A549 treated with Hydrocortisone at 1 μM for 4 hours (cell line): Measurements from ENCODE around the gene C4A. TPM values are rescaled to one million over a fixed set of nuclear protein-coding genes. Genes with fewer than 3 reads are reported as not detected.

ENCODE experiments used
- total RNA-seq: library from RNA; stranded (reverse); fragments of 200-300 nt; extraction: Qiagen RNA extraction; gene quantifications from 5 replicates; pipeline ENCODE4 v1.2.3, GENCODE V29; 2022

C4A gene
- total RNA-seq, result 0.79 to 1.5 TPM (median 0.85 TPM) in 5 replicates

DNA sequence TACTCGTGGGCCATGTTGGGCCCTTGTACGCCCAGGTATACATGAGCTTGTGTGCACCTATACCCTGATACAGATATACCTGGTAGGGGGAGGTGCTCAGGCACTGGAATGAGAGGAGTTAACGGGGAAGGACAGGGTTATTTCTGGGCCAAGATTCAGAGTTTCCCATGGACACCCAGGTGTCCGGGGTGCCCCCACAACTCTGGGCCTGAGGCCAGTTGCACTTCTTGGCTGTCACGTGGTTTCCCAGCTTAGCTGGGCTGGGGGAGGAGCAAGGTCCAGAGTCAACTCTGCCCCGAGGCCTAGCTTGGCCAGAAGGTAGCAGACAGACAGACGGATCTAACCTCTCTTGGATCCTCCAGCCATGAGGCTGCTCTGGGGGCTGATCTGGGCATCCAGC, at the start of gene C4A:
C4A (plus strand) TSS at position 314 of the 400 bp plus-strand sequence; CDS start at position 365, 51 bp downstream.

GRCh38 chr6:31945507-31946369, 36.1 kb upstream of the C4A start, which contains the start of gene CFB:
TSS of gene CFB (plus strand) at chr6:31946095. CDS start at chr6:31946222, 127 bp downstream.

DNA sequence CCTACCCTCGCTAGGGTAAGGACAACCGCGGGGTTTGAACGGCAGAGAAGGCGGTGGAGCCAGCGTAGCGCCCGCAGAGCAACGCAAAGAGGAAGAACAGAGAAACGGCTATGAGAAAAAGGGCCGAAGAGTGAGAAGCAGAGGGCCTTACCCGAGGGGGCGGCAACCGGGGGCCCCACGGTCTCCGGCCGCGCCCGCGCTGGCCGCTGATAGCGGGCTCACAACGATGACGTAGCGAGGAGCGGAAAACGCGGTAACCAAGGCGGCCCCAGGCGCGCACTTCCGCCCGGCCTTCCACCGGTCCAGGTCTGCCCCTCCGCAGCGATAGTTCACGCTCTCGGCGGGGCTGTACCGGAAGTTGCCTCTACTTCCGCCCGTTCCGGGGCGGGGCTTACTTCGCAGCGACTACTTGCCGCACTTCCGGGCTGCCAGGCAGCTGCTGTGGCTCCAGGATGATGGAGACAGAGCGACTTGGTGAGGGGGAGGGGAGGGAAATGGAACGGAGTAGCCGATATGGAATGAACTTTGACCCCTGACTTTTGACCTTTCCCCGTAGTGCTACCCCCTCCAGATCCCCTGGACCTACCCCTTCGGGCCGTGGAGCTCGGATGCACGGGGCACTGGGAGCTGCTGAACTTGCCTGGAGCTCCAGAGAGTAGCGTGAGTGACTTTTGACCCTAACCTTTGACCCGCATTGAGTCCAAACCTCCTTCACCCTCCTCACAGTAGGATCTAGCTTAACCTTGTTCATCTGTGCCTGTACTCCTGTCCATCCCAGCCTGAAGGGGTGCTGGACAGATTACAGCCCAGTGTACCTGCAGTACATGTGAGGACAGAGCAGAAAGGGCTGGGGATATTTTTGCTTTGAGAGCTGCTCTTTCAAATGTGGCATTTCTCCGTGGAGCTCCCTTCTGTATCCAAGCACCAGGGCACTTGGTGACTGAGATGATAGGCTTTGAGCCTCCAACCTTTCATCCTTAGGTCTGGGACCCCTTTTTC, 22.8 kb upstream of the C4A start, which contains the start of the genes NELFE and SKIC2:
NELFE (minus strand) TSS at position 231 of the 999 bp plus-strand sequence. CDS start 525 bp downstream, outside the sequence.
SKIC2 (plus strand) TSS at position 435 of the 999 bp plus-strand sequence; CDS start at position 453, 18 bp downstream.

GRCh38 chr6:31971993-31972708, 9.7 kb upstream of the C4A start, which contains the start of gene DXO:
TSS of gene DXO (minus strand) at chr6:31972138. CDS start at chr6:31971675, 463 bp downstream.

GRCh38 chr6:32014547-32014946, 32.7 kb downstream of the C4A start, which contains the start of gene C4B:
TSS of gene C4B (plus strand) at chr6:32014795. CDS start at chr6:32014846, 51 bp downstream.

DNA sequence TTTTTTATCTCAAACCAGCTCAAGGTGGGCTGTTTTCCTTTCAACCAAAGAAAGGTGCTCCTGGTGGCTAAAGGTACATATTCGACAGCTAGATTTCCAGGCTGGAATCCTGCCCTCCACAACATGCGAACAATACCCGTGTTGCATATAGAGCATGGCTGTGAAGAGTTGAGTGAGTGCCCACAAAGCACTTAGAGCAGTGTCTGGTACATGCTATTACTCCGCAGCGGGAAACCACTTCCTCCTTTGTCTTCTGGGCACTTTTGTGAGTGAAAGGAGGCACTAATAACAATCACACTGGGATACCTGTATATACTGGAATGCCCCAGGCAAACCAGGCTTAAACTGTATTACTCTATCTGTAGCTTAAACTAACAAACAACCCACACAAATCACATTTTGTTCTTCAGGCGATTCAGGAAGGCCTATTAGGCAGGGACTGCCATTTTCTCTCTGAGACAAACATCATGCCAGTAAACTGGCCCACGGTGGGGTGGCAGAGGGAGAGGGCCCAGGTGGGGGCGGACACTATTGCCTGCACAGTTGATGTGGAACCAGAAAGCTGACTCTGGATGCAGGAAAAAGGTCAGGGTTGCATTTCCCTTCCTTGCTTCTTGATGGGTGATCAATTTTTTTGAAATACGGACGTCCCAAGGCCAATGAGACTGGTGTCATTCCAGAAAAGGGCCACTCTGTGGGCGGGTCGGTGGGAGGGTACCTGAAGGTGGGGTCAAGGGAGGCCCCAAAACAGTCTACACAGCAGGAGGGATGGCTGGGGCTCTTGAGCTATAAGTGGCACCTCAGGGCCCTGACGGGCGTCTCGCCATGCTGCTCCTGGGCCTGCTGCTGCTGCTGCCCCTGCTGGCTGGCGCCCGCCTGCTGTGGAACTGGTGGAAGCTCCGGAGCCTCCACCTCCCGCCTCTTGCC, 56.0 kb downstream of the C4A start, which contains the start of gene CYP21A2:
CYP21A2 (plus strand) TSS at position 818 of the 927 bp plus-strand sequence; CDS start at position 826, 8 bp downstream.

Other genes with a start within 250 kb of the C4A start
- 475 to 491 TPM (median 481 TPM) in 5 replicates for gene CLIC1, start 245.5 kb upstream of the C4A start, total RNA-seq
- gene MSH5, start 242.1 kb upstream of the C4A start, total RNA-seq, result 10.7 to 15.7 TPM (median 13.4 TPM) in 5 replicates
- gene SAPCD1, start 219.4 kb upstream of the C4A start, total RNA-seq, result 2.6 to 4.9 TPM (median 3.2 TPM) in 5 replicates
- gene VWA7, start 204.7 kb upstream of the C4A start, total RNA-seq, result 1.1 to 1.7 TPM (median 1.5 TPM) in 5 replicates
- gene VARS1, start 186.3 kb upstream of the C4A start, total RNA-seq, result 52.1 to 61.7 TPM (median 54.3 TPM) in 5 replicates
- gene LSM2, start 175.1 kb upstream of the C4A start, total RNA-seq, result 42.7 to 66.2 TPM (median 59.0 TPM) in 5 replicates
- 1.2 to 2.0 TPM (median 1.6 TPM) in 5 replicates for gene HSPA1L, start 166.8 kb upstream of the C4A start, total RNA-seq
- gene HSPA1A, start 166.5 kb upstream of the C4A start, total RNA-seq, result 162 to 234 TPM (median 205 TPM) in 5 replicates
- gene HSPA1B, start 154.3 kb upstream of the C4A start, total RNA-seq, result 110 to 176 TPM (median 161 TPM) in 5 replicates
- 25.7 to 32.9 TPM (median 26.4 TPM) in 5 replicates for gene NEU1, start 119.2 kb upstream of the C4A start, total RNA-seq
- gene SLC44A4, start 103.1 kb upstream of the C4A start, total RNA-seq, result 0.03 to 0.14 TPM (median 0.06 TPM) in 4 of 5 replicates, not detected in the other
- 25.1 to 29.7 TPM (median 26.0 TPM) in 5 replicates for gene EHMT2, start 84.4 kb upstream of the C4A start, total RNA-seq
- 3.3 to 4.2 TPM (median 3.9 TPM) in 5 replicates for gene ZBTB12, start 80.0 kb upstream of the C4A start, total RNA-seq
- gene C2, start 54.3 kb upstream of the C4A start, total RNA-seq, result 0.17 to 0.46 TPM (median 0.38 TPM) in 5 replicates
- gene CFB, start 36.0 kb upstream of the C4A start, total RNA-seq, result 1.7 to 2.3 TPM (median 1.9 TPM) in 5 replicates
- gene NELFE, start 23.1 kb upstream of the C4A start, total RNA-seq, result 73.7 to 87.1 TPM (median 76.9 TPM) in 5 replicates
- 21.3 to 24.7 TPM (median 23.3 TPM) in 5 replicates for gene SKIC2, start 22.9 kb upstream of the C4A start, total RNA-seq
- 10.4 to 12.4 TPM (median 11.6 TPM) in 5 replicates for gene DXO, start 9.9 kb upstream of the C4A start, total RNA-seq
- 0.35 to 0.93 TPM (median 0.67 TPM) in 5 replicates for gene C4B, start 32.7 kb downstream of the C4A start, total RNA-seq
- not detected in 5 replicates for gene CYP21A2, start 56.4 kb downstream of the C4A start, total RNA-seq
- 0.32 to 0.66 TPM (median 0.52 TPM) in 5 replicates for gene TNXB, start 127.3 kb downstream of the C4A start, total RNA-seq
- 31.1 to 34.2 TPM (median 32.9 TPM) in 5 replicates for gene ATF6B, start 146.2 kb downstream of the C4A start, total RNA-seq
- gene FKBPL, start 148.2 kb downstream of the C4A start, total RNA-seq, result 6.2 to 7.1 TPM (median 6.7 TPM) in 5 replicates
- 0.56 to 1.0 TPM (median 0.63 TPM) in 5 replicates for gene PRRT1, start 169.9 kb downstream of the C4A start, total RNA-seq
- 6.9 to 8.9 TPM (median 8.3 TPM) in 5 replicates for gene PPT2, start 172.1 kb downstream of the C4A start, total RNA-seq
- gene EGFL8, start 182.5 kb downstream of the C4A start, total RNA-seq, result 0.69 to 2.5 TPM (median 1.8 TPM) in 5 replicates
- gene AGPAT1, start 194.0 kb downstream of the C4A start, total RNA-seq, result 38.0 to 40.4 TPM (median 39.4 TPM) in 5 replicates
- gene RNF5, start 196.3 kb downstream of the C4A start, total RNA-seq, result 34.1 to 48.8 TPM (median 44.7 TPM) in 5 replicates
- gene AGER, start 202.2 kb downstream of the C4A start, total RNA-seq, result 1.2 to 2.3 TPM (median 1.6 TPM) in 5 replicates
- gene PBX2, start 208.1 kb downstream of the C4A start, total RNA-seq, result 13.5 to 17.2 TPM (median 15.7 TPM) in 5 replicates
- gene GPSM3, start 210.6 kb downstream of the C4A start, total RNA-seq, result 0.23 to 0.47 TPM (median 0.45 TPM) in 5 replicates
- gene NOTCH4, start 242.0 kb downstream of the C4A start, total RNA-seq, result 0.57 to 0.80 TPM (median 0.75 TPM) in 5 replicates